CD14-positive monocyte (primary cell): ENCODE measurements around the gene NRXN3. TPM values are rescaled to one million over a fixed set of nuclear protein-coding genes. Genes with fewer than 3 reads are reported as not detected.

Experiments used
- DNase-seq, 3 donors: peaks; one replicate each; pipeline ENCODE4 v3.0.0-alpha.2; 2011 to 2022
- H2AFZ ChIP-seq: 2 replicates; pipeline ENCODE4 v1.6.0; 2012; ENCODE audit warnings: mild to moderate bottlenecking, low read depth, low read length, inconsistent platforms; ENCODE audit not compliant: insufficient read depth, poor library complexity, severe bottlenecking
- H3K27ac ChIP-seq, 2 donors: 1 replicate in 1 of 2; 2 replicates in 1 of 2; pipeline ENCODE4 v1.5.1; 2012 to 2013; ENCODE audit warnings: low read length in 2 of 2, control low read depth in 1 of 2, inconsistent platforms in 1 of 2, low read depth in 1 of 2, mild to moderate bottlenecking in 1 of 2
- H3K27me3 ChIP-seq, 2 donors: one replicate each; pipeline versions ENCODE4 v1.6.0 to v1.6.1; 2011 to 2013; ENCODE audit warnings: low read length in 2 of 2; ENCODE audit not compliant: control insufficient read depth in 2 of 2, insufficient read depth in 2 of 2
- H3K36me3 ChIP-seq, 2 donors: replicated peaks in 1 of 2; 1 replicate in 1 of 2; 2 replicates in 1 of 2; pipeline versions ENCODE4 v1.5.1 to v1.6.1; 2012 to 2013; ENCODE audit warnings: low read length in 2 of 2, control low read depth in 1 of 2, inconsistent platforms in 1 of 2, mild to moderate bottlenecking in 1 of 2; ENCODE audit not compliant: insufficient read depth in 2 of 2, control insufficient read depth in 1 of 2
- H3K4me1 ChIP-seq, 2 donors: 1 replicate in 1 of 2; 2 replicates in 1 of 2; pipeline versions ENCODE4 v1.5.1 to v1.6.1; 2012 to 2013; ENCODE audit warnings: low read length in 2 of 2, control low read depth in 1 of 2, inconsistent platforms in 1 of 2, mild to moderate bottlenecking in 1 of 2, moderate library complexity in 1 of 2; ENCODE audit not compliant: insufficient read depth in 2 of 2, control insufficient read depth in 1 of 2
- H3K4me2 ChIP-seq: replicated peaks from 2 replicates; pipeline ENCODE3; 2012; ENCODE audit warnings: low read length, moderate library complexity, mild to moderate bottlenecking; ENCODE audit not compliant: poor library complexity, severe bottlenecking; ENCODE audit errors: extremely low read depth
- H3K4me3 ChIP-seq, 3 experiments: fragments of 200-600 bp in 1 of 3; sonication (generic) in 1 of 3; replicated peaks in 1 of 3; 1 replicate in 2 of 3; 2 replicates in 1 of 3; pipeline ENCODE4 v1.5.1; 2011 to 2013; ENCODE audit warnings: low read length in 3 of 3, mild to moderate bottlenecking in 3 of 3, control low read depth in 2 of 3, low read depth in 2 of 3, inconsistent platforms in 1 of 3, moderate library complexity in 1 of 3
- H3K79me2 ChIP-seq: 2 replicates; pipeline ENCODE4 v1.6.0; 2012; ENCODE audit warnings: mild to moderate bottlenecking, control low read depth, inconsistent platforms, low read length, moderate library complexity; ENCODE audit not compliant: insufficient read depth
- H3K9ac ChIP-seq: 2 replicates; pipeline ENCODE4 v1.6.0; 2017; ENCODE audit warnings: low read length, mild to moderate bottlenecking; ENCODE audit not compliant: insufficient read depth, poor library complexity, severe bottlenecking
- H3K9me3 ChIP-seq, 2 donors: replicated peaks in 1 of 2; 1 replicate in 1 of 2; 2 replicates in 1 of 2; pipeline versions ENCODE4 v1.5.1 to v1.6.1; 2012 to 2013; ENCODE audit warnings: low read length in 2 of 2, control low read depth in 1 of 2; ENCODE audit not compliant: control insufficient read depth in 1 of 2, insufficient read depth in 1 of 2
- H4K20me1 ChIP-seq: 2 replicates; pipeline ENCODE4 v1.6.0; 2012; ENCODE audit warnings: mild to moderate bottlenecking, low read length, control low read depth, moderate library complexity; ENCODE audit not compliant: insufficient read depth
- H3K27ac Mint-ChIP-seq, 7 donors: one replicate each; pipeline ENCODE4 v1.8.0; 2020; ENCODE audit warnings: mild to moderate bottlenecking in 7 of 7, mixed read lengths in 7 of 7, moderate library complexity in 6 of 7, inconsistent platforms in 2 of 7
- H3K27me3 Mint-ChIP-seq, 3 donors: one replicate each; pipeline ENCODE4 v1.8.0; 2021 to 2022; ENCODE audit warnings: low read depth in 3 of 3, mild to moderate bottlenecking in 3 of 3, mixed read lengths in 3 of 3, moderate library complexity in 3 of 3, inconsistent platforms in 1 of 3
- H3K36me3 Mint-ChIP-seq, 2 donors: one replicate each; pipeline ENCODE4 v1.8.0; 2020; ENCODE audit warnings: mixed read lengths in 2 of 2, inconsistent platforms in 1 of 2, mild to moderate bottlenecking in 1 of 2
- H3K4me1 Mint-ChIP-seq: one replicate; pipeline ENCODE4 v1.8.0; 2020; ENCODE audit warnings: mild to moderate bottlenecking, mixed read lengths
- H3K4me3 Mint-ChIP-seq, 2 donors: one replicate each; pipeline ENCODE4 v1.8.0; 2020; ENCODE audit warnings: mild to moderate bottlenecking in 2 of 2, mixed read lengths in 2 of 2, moderate library complexity in 1 of 2
- H3K9me3 Mint-ChIP-seq, 7 donors: one replicate each; pipeline ENCODE4 v1.8.0; 2020 to 2022; ENCODE audit warnings: mixed read lengths in 7 of 7, mild to moderate bottlenecking in 6 of 7, moderate library complexity in 6 of 7, inconsistent platforms in 2 of 7
- WGBS: methylation state at CpG from one replicate; pipeline ENCODE4 v1.1.5; 2013; ENCODE audit warnings: missing lambda C conversion rate; ENCODE audit not compliant: insufficient coverage; 5-methylcytosine and 5-hydroxymethylcytosine counted together
- intact Hi-C, 2 donors: fragments of 100-400 bp; cut with micrococcal nuclease; formaldehyde crosslinking; loops; one replicate each; pipeline versions ENCODE4 v1.15.0 to v1.15.1; 2023
- polyA plus RNA-seq, 3 donors: library from polyadenylated mRNA; depleted of rRNA in 1 of 3; unstranded in 2 of 3; stranded (reverse) in 1 of 3; fragments of 300-500 nt in 2 of 3; fragments of >200 nt in 1 of 3; fragmentation: Illumina TruSeq in 2 of 3; gene quantifications; 1 replicate in 2 of 3; 2 replicates in 1 of 3; pipeline ENCODE4 v1.2.3, GENCODE V29; 2012 to 2021
- TF ChIP-seq, protein P1 (sequence below): fragments of 200-600 bp; IDR thresholded peaks from one replicate; pipeline ENCODE4 v1.8.0; 2022; ENCODE audit warnings: antibody characterized with exemption, mild to moderate bottlenecking

Gene NRXN3
- polyA plus RNA-seq, 3 donors = not detected

DNA sequence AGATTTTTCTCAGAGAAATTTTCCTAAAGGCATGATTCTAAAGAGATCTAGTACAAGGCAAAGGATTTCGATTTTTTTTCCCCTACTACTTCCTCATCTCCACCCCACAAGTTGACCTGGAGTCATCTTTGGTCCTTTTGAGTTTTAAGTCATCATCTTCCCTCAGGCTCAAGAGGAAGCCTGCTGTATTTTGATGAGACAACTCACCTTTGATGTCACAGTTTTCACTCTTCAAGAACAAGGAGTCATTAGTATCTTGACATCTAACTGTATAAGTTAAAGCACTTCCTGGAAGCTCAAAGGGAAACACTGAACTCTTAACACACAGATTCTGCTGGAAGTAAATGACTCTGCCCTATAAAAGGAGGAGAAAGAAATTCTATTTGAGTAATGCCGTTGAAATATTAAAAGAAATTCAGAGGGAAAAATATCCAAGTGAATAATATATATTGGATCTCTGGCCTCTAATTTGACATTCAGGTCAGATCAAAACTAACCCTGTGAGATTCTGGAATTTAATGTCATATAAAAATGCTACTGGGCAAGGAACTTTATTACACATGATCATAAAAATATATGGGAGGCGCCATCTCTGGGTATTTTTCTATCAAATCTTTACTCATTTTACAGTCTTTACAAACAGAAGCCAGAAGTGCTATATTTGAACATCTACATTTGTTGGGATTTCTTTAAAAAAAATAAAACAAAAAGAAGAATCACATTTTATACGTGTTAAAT lies 435.0 kb downstream of the NRXN3 start:
- Histone ChIP-seq H3K4me3 (no peak overlapping the region), H3K27me3 (no peaks in the 10 kb centered on the region), H4K20me1 (no peaks in the 10 kb centered on the region), H3K36me3 (no peaks in the 10 kb centered on the region), H3K4me1 (no peaks in the 10 kb centered on the region), H2AFZ (no peak overlapping the region), H3K9me3 (no peaks in the 10 kb centered on the region), H3K79me2 (no peaks in the 10 kb centered on the region), H3K27ac (no peak overlapping the region), H3K9ac (no peak overlapping the region), H3K4me2 (no peak overlapping the region)
- Mint-ChIP-seq H3K27me3 (peaks cover 0 to 4% (median 0%) of the 10 kb centered on the region in 3 donors), H3K4me3 (no peak overlapping the region), H3K36me3 (no peaks in the 10 kb centered on the region), H3K4me1 (no peaks in the 10 kb centered on the region), H3K9me3 (peaks cover 0 to 2% (median 0%) of the 10 kb centered on the region in 7 donors), H3K27ac (no peak overlapping the region)
- intact Hi-C loops = no loop called here
- no peak for DNase-seq
- WGBS = no CpG with 5 or more reads among the region's 4 CpGs
- TF ChIP-seq, protein P1, sequence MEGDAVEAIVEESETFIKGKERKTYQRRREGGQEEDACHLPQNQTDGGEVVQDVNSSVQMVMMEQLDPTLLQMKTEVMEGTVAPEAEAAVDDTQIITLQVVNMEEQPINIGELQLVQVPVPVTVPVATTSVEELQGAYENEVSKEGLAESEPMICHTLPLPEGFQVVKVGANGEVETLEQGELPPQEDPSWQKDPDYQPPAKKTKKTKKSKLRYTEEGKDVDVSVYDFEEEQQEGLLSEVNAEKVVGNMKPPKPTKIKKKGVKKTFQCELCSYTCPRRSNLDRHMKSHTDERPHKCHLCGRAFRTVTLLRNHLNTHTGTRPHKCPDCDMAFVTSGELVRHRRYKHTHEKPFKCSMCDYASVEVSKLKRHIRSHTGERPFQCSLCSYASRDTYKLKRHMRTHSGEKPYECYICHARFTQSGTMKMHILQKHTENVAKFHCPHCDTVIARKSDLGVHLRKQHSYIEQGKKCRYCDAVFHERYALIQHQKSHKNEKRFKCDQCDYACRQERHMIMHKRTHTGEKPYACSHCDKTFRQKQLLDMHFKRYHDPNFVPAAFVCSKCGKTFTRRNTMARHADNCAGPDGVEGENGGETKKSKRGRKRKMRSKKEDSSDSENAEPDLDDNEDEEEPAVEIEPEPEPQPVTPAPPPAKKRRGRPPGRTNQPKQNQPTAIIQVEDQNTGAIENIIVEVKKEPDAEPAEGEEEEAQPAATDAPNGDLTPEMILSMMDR = no peak

- Histone ChIP-seq H4K20me1 (no peaks in the 10 kb centered on the region), H3K27me3 (no peaks in the 10 kb centered on the region), H2AFZ (no peak overlapping the region), H3K36me3 (no peaks in the 10 kb centered on the region), H3K4me3 (no peak overlapping the region), H3K27ac (no peak overlapping the region), H3K9me3 (no peaks in the 10 kb centered on the region), H3K9ac (no peak overlapping the region), H3K4me2 (no peak overlapping the region), H3K4me1 (no peaks in the 10 kb centered on the region), H3K79me2 (no peaks in the 10 kb centered on the region)
- peaks cover 0 to 2% (median 0%) of the 10 kb centered on the region in 7 donors for H3K9me3 Mint-ChIP-seq
- no peaks in the 10 kb centered on the region for H3K4me1 Mint-ChIP-seq
- H3K27ac Mint-ChIP-seq = no peak overlapping the region
- WGBS = no CpG with 5 or more reads among the region's 1 CpG
- no peak for DNase-seq
- H3K27me3 Mint-ChIP-seq = peaks cover 0 to 4% (median 3%) of the 10 kb centered on the region in 3 donors
- H3K36me3 Mint-ChIP-seq = no peaks in the 10 kb centered on the region
- TF ChIP-seq, protein P1 = no peak
- intact Hi-C loops = no loop called here
- no peak overlapping the region for H3K4me3 Mint-ChIP-seq
These were observed 435.8 kb downstream of the NRXN3 start for GRCh38 chr14:78605897-78606500.
